K562 (cell line): Measurements from ENCODE around the gene TMED6. TPM values are rescaled to one million over a fixed set of nuclear protein-coding genes. Genes with fewer than 3 reads are reported as not detected.

Experiments
- EGR1 ChIP-seq: fragments of 450-650 bp; conservative IDR thresholded peaks from 2 replicates; pipeline ENCODE4 v1.6.1; 2017; ENCODE audit warnings: mild to moderate bottlenecking
- FIP1L1 ChIP-seq: fragments of 200-400 bp; formaldehyde crosslinking; IDR thresholded peaks from 2 replicates; pipeline ENCODE4 v1.6.1; 2018; ENCODE audit warnings: mild to moderate bottlenecking, low read depth, low read length; ENCODE audit not compliant: poor library complexity, severe bottlenecking
- FOXA1 ChIP-seq: fragments of 450-650 bp; IDR thresholded peaks from 2 replicates; pipeline ENCODE4 v1.6.1; 2016; ENCODE audit warnings: mild to moderate bottlenecking, borderline replicate concordance
- MTA3 ChIP-seq: fragments of 450-650 bp; formaldehyde crosslinking; IDR thresholded peaks from 2 replicates; pipeline ENCODE4 v1.6.1; 2017; ENCODE audit warnings: mild to moderate bottlenecking, borderline replicate concordance
- NFATC3 ChIP-seq: fragments of 450-650 bp; IDR thresholded peaks from 2 replicates; pipeline ENCODE4 v1.6.1; 2017; ENCODE audit warnings: mild to moderate bottlenecking
- NFYB ChIP-seq: IDR thresholded peaks from 2 replicates; pipeline ENCODE4 v1.6.1; 2011; ENCODE audit warnings: mild to moderate bottlenecking, moderate library complexity; ENCODE audit not compliant: insufficient read length; ENCODE audit errors: extremely low read depth
- PRMT5 ChIP-seq: sonication (generic); formaldehyde crosslinking; IDR thresholded peaks from 2 replicates; pipeline ENCODE4 v1.5.0; 2020; ENCODE audit warnings: missing genetic modification reagents
- RBM14 ChIP-seq: fragments of 200-400 bp; formaldehyde crosslinking; IDR thresholded peaks from 2 replicates; pipeline ENCODE4 v1.6.1; 2018; ENCODE audit warnings: low read depth, mild to moderate bottlenecking, low read length, moderate library complexity, borderline replicate concordance; ENCODE audit not compliant: insufficient read depth
- TARDBP ChIP-seq: fragments of 450-650 bp; IDR thresholded peaks from 2 replicates; pipeline ENCODE4 v1.6.1; 2016
- ZNF224 ChIP-seq: sonication (generic); formaldehyde crosslinking; IDR thresholded peaks from 2 replicates; pipeline ENCODE4 v1.8.0; 2022; ENCODE audit warnings: mild to moderate bottlenecking, missing genetic modification reagents
- ZNF24 ChIP-seq: fragments of 450-650 bp; IDR thresholded peaks from 2 replicates; pipeline ENCODE4 v1.6.1; 2016
- ZNF444 ChIP-seq: fragments of 250-450 bp; sonication (Bioruptor Pico); IDR thresholded peaks from 2 replicates; pipeline ENCODE4 v1.4.0; 2020; ENCODE audit warnings: mild to moderate bottlenecking, moderate library complexity
- ZNF589 ChIP-seq: fragments of 200-800 bp; sonication (Bioruptor generic); IDR thresholded peaks from 2 replicates; pipeline ENCODE4 v1.6.1; 2016; ENCODE audit warnings: low read depth, missing genetic modification characterization, missing compliant biosample characterization
- polyA plus RNA-seq, 8 experiments: library from polyadenylated mRNA; depleted of rRNA in 4 of 8; stranded (reverse) in 5 of 8; unstranded in 3 of 8; fragments of >200 nt; fragmentation: Nextera tagmentation in 2 of 8; fragmentation: Illumina TruSeq in 1 of 8; extraction: Ambion mirVana in 2 of 8; extraction: Trizol in 1 of 8; gene quantifications; 2 replicates each; pipeline versions ENCODE4 v1.2.1 to v1.2.3, GENCODE V29; 2011 to 2014; ENCODE audit warnings: inconsistent platforms in 1 of 8, missing spikeins in 1 of 8
- total RNA-seq, 7 experiments: library from RNA; depleted of rRNA in 6 of 7; stranded (reverse); fragments of >200 nt in 6 of 7; fragmentation: Illumina TruSeq in 2 of 7; extraction: Trizol in 2 of 7; gene quantifications; 2 replicates each; pipeline versions ENCODE4 v1.2.1 to v1.2.3, GENCODE V29; 2011 to 2021; ENCODE audit warnings: low replicate concordance in 1 of 7
- TF ChIP-seq, protein P1 (sequence below), 2 experiments: fragments of 450-650 bp; formaldehyde crosslinking in 1 of 2; IDR thresholded peaks; 2 replicates each; pipeline versions ENCODE4 v1.4.0 to v1.6.1; 2014 to 2020; ENCODE audit warnings: mild to moderate bottlenecking in 2 of 2, borderline replicate concordance in 1 of 2, low read depth in 1 of 2
- TF ChIP-seq, protein P2 (sequence below): sonication (generic); formaldehyde crosslinking; IDR thresholded peaks from 2 replicates; pipeline ENCODE4 v1.8.0; 2022; ENCODE audit warnings: missing genetic modification reagents, mild to moderate bottlenecking, moderate library complexity, borderline replicate concordance
- TF ChIP-seq, protein P3 (sequence below): sonication (generic); formaldehyde crosslinking; IDR thresholded peaks from 2 replicates; pipeline ENCODE4 v1.8.1; 2023; ENCODE audit warnings: mild to moderate bottlenecking, missing genetic modification reagents

TMED6 gene
- total and polyA plus RNA-seq, 9 of the 15 experiments (the other 6 are each of a cell fraction or from before 2014, with no cell fraction given) = 0.14 to 0.45 (median 0.25) TPM; not detected in 2

DNA sequence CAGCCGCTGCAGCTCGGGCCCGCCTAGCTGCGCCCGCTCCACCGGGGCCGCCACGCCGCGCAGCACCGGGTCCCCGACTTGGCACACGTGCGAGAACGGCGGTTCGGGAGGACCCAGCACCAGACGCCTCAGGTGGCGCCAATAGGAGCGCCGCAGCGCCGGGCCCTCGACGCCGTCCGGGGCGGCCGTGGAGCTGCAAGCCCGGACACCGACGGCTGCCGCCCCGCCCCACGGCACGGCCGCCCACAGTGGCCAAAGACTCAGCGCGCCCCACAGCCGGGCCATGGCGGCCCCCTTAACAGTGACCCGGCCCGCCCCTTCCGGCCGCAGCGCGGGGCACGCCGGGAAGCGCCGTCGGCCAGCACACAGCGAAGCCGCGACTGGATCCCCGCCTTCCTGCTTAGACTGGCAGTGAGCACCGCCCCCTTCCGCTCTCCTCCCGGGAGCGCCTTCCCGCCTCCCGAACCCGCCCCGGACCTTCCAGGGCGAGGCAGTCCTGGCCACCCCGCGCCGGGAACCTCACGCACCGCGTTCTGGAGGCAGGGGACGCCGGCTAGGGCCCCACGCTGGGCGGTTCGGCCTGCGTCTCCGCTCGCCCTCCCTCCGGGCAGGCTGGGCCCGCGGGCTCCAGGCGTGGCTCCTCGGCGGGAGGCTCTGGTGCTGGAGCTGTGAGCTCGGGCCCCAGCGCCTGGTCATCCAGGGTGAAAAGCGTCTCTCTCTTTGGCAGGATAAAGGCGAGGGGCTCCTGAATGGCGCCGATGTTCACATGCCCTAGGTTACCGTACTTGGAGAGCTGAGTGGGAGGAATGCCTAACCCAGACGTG lies 21.1 kb downstream of the TMED6 start, which contains the start of gene PDF (continued):
- TF ChIP-seq ZNF444 (CRISPR knock-in tag) (no peak), ZNF24 (no peak), EGR1 (no peak), MTA3 (peak; percentile 74), NFYB (no peak), NFATC3 (no peak), FIP1L1 (peak; percentile 91), RBM14 (no peak), ZNF224 (CRISPR knock-in tag) (no peak), ZNF589 (CRISPR knock-in tag) (no peak), FOXA1 (no peak), PRMT5 (CRISPR knock-in tag) (no peak), TARDBP (no peak; the same call in 1 of the 2 replicates)
- TF ChIP-seq, protein P1, sequence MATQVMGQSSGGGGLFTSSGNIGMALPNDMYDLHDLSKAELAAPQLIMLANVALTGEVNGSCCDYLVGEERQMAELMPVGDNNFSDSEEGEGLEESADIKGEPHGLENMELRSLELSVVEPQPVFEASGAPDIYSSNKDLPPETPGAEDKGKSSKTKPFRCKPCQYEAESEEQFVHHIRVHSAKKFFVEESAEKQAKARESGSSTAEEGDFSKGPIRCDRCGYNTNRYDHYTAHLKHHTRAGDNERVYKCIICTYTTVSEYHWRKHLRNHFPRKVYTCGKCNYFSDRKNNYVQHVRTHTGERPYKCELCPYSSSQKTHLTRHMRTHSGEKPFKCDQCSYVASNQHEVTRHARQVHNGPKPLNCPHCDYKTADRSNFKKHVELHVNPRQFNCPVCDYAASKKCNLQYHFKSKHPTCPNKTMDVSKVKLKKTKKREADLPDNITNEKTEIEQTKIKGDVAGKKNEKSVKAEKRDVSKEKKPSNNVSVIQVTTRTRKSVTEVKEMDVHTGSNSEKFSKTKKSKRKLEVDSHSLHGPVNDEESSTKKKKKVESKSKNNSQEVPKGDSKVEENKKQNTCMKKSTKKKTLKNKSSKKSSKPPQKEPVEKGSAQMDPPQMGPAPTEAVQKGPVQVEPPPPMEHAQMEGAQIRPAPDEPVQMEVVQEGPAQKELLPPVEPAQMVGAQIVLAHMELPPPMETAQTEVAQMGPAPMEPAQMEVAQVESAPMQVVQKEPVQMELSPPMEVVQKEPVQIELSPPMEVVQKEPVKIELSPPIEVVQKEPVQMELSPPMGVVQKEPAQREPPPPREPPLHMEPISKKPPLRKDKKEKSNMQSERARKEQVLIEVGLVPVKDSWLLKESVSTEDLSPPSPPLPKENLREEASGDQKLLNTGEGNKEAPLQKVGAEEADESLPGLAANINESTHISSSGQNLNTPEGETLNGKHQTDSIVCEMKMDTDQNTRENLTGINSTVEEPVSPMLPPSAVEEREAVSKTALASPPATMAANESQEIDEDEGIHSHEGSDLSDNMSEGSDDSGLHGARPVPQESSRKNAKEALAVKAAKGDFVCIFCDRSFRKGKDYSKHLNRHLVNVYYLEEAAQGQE (IDR thresholded peaks at IDR 0.05; ENCODE audit: borderline replicate concordance) = peak; percentile 90
- TF ChIP-seq, protein P1 (CRISPR knock-in tag; IDR thresholded peaks at IDR 0.05; ENCODE audit: low read depth) = peak; percentile 79; the same call in 1 of the 2 replicates
- TF ChIP-seq, protein P2, sequence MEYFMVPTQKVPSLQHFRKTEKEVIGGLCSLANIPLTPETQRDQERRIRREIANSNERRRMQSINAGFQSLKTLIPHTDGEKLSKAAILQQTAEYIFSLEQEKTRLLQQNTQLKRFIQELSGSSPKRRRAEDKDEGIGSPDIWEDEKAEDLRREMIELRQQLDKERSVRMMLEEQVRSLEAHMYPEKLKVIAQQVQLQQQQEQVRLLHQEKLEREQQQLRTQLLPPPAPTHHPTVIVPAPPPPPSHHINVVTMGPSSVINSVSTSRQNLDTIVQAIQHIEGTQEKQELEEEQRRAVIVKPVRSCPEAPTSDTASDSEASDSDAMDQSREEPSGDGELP (CRISPR knock-in tag) = no peak; the same call in none of the 2 replicates
- TF ChIP-seq, protein P3, sequence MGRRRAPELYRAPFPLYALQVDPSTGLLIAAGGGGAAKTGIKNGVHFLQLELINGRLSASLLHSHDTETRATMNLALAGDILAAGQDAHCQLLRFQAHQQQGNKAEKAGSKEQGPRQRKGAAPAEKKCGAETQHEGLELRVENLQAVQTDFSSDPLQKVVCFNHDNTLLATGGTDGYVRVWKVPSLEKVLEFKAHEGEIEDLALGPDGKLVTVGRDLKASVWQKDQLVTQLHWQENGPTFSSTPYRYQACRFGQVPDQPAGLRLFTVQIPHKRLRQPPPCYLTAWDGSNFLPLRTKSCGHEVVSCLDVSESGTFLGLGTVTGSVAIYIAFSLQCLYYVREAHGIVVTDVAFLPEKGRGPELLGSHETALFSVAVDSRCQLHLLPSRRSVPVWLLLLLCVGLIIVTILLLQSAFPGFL (CRISPR knock-in tag) = no peak
